Neural crest cell (in vitro differentiated cells): ENCODE data around the gene TIFAB. TPM values are rescaled to one million over a fixed set of nuclear protein-coding genes. Genes with fewer than 3 reads are reported as not detected.

Experiments
- DNase-seq: peaks from one replicate; pipeline ENCODE4 v3.0.0; 2021; ENCODE audit warnings: low read depth, mixed read lengths, low spot score
- H3K27ac Mint-ChIP-seq: one replicate; pipeline ENCODE4 v1.8.0; 2021; ENCODE audit warnings: mild to moderate bottlenecking, mixed read lengths; ENCODE audit not compliant: unreplicated experiment
- H3K27me3 Mint-ChIP-seq: 2 replicates; pipeline ENCODE4 v1.8.0; 2021; ENCODE audit warnings: low read depth, mild to moderate bottlenecking, mixed read lengths
- H3K36me3 Mint-ChIP-seq: 2 replicates; pipeline ENCODE4 v1.8.0; 2021; ENCODE audit warnings: low read depth, mild to moderate bottlenecking, mixed read lengths
- H3K4me1 Mint-ChIP-seq: 2 replicates; pipeline ENCODE4 v1.8.0; 2021; ENCODE audit warnings: mixed read lengths
- H3K4me3 Mint-ChIP-seq: one replicate; pipeline ENCODE4 v1.8.0; 2021; ENCODE audit warnings: mild to moderate bottlenecking, mixed read lengths
- H3K9me3 Mint-ChIP-seq: 2 replicates; pipeline ENCODE4 v1.8.0; 2021; ENCODE audit warnings: mixed read lengths
- CTCF ChIP-seq: fragments of 200-600 bp; sonication (generic); conservative IDR thresholded peaks from 2 replicates; pipeline ENCODE4 v1.5.0; 2021; ENCODE audit warnings: antibody characterized with exemption, mild to moderate bottlenecking
- total RNA-seq: library from RNA; stranded (reverse); gene quantifications from 2 replicates; pipeline ENCODE4 v1.2.1, GENCODE V29; 2021

Gene TIFAB
- total RNA-seq, 1 donor from 2014 or later, result not detected

- H3K9me3 Mint-ChIP-seq, result no peaks in the 10 kb centered on the region
- H3K27me3 Mint-ChIP-seq, result peaks cover 67% of the 10 kb centered on the region
- TF ChIP-seq CTCF, result no peak
- H3K36me3 Mint-ChIP-seq, result no peaks in the 10 kb centered on the region
- H3K4me1 Mint-ChIP-seq, result peaks cover 42% of the 10 kb centered on the region
- no peak overlapping the region for H3K4me3 Mint-ChIP-seq
- DNase-seq, result no peak
- H3K27ac Mint-ChIP-seq, result no peak overlapping the region
Observed at GRCh38 chr5:135486131-135487036, 34.2 kb upstream of the TIFAB start.

GRCh38 chr5:135484674-135485086, 32.5 kb upstream of the TIFAB start:
- H3K4me3 Mint-ChIP-seq, result no peak overlapping the region

GRCh38 chr5:135483254-135483653, 31.1 kb upstream of the TIFAB start:
- TF ChIP-seq CTCF, result no peak
- peaks cover 59% of the 10 kb centered on the region for H3K27me3 Mint-ChIP-seq
- no peaks in the 10 kb centered on the region for H3K36me3 Mint-ChIP-seq
- no peak overlapping the region for H3K27ac Mint-ChIP-seq
- no peaks in the 10 kb centered on the region for H3K9me3 Mint-ChIP-seq
- H3K4me3 Mint-ChIP-seq, result no peak overlapping the region
- peaks cover 20% of the 10 kb centered on the region for H3K4me1 Mint-ChIP-seq
- no peak for DNase-seq

More at GRCh38 chr5:135484674-135485086, 32.5 kb upstream of the TIFAB start:
- H3K4me1 Mint-ChIP-seq, result peaks cover 26% of the 10 kb centered on the region
- no peak overlapping the region for H3K27ac Mint-ChIP-seq
- peaks cover 61% of the 10 kb centered on the region for H3K27me3 Mint-ChIP-seq
- DNase-seq, result no peak
- no peak for TF ChIP-seq CTCF
- H3K36me3 Mint-ChIP-seq, result no peaks in the 10 kb centered on the region
- H3K9me3 Mint-ChIP-seq, result no peaks in the 10 kb centered on the region

- no peaks in the 10 kb centered on the region for H3K36me3 Mint-ChIP-seq
- H3K27ac Mint-ChIP-seq, result no peak overlapping the region
- DNase-seq, result no peak
- H3K9me3 Mint-ChIP-seq, result no peaks in the 10 kb centered on the region
- no peak overlapping the region for H3K4me3 Mint-ChIP-seq
- H3K27me3 Mint-ChIP-seq, result peaks cover 58% of the 10 kb centered on the region
- no peak for TF ChIP-seq CTCF
- peaks cover 17% of the 10 kb centered on the region for H3K4me1 Mint-ChIP-seq
Observed at GRCh38 chr5:135482381-135482933, 30.3 kb upstream of the TIFAB start.

- Mint-ChIP-seq H3K4me1 (peaks cover 21% of the 10 kb centered on the region), H3K27me3 (peaks cover 57% of the 10 kb centered on the region), H3K27ac (no peak overlapping the region), H3K4me3 (no peak overlapping the region), H3K36me3 (no peaks in the 10 kb centered on the region), H3K9me3 (no peaks in the 10 kb centered on the region)
- no peak for DNase-seq
- no peak for TF ChIP-seq CTCF
Observed at GRCh38 chr5:135481909-135482311, 29.8 kb upstream of the TIFAB start.
